Vagina (tissue), 2 donors: Measurements from ENCODE around the gene DROSHA.

Experiments
- CTCF ChIP-seq, 3 experiments: fragments of 450-650 bp in 2 of 3; fragments of 200-600 bp in 1 of 3; sonication (generic) in 1 of 3; IDR thresholded peaks; one replicate each; pipeline ENCODE4 v1.5.1; 2017 to 2019; ENCODE audit warnings: antibody characterized with exemption in 3 of 3, mild to moderate bottlenecking in 2 of 3, moderate library complexity in 2 of 3
- POLR2A ChIP-seq, 2 donors: fragments of 450-650 bp; IDR thresholded peaks; one replicate each; pipeline ENCODE4 v1.6.1; 2017; ENCODE audit warnings: antibody characterized with exemption in 2 of 2, mild to moderate bottlenecking in 2 of 2, moderate library complexity in 2 of 2
- POLR2AphosphoS5 ChIP-seq, 2 donors: sonication (generic); formaldehyde crosslinking; IDR thresholded peaks; one replicate each; pipeline ENCODE4 v1.9.0; 2017; ENCODE audit warnings: antibody characterized with exemption in 2 of 2, mild to moderate bottlenecking in 2 of 2, low read depth in 1 of 2; ENCODE audit not compliant: insufficient read depth in 1 of 2

GRCh38 chr5:31487506-31487905, 44.4 kb downstream of the DROSHA start:
- no peak for TF ChIP-seq CTCF (IDR thresholded peaks at IDR 0.05)
- TF ChIP-seq POLR2A (IDR thresholded peaks at IDR 0.05) = no peak
- TF ChIP-seq POLR2AphosphoS5 (IDR thresholded peaks at IDR 0.05; ENCODE audit: insufficient read depth in 1 of 2, low read depth in 1 of 2) = no peak
